NCI-H526 (cell line): ENCODE data around the gene SF3A2.

ENCODE experiments used
- DNase-seq, 2 experiments: peaks; one replicate each; lab custom pipeline; 2025; lab: John Stamatoyannopoulos, UW

SF3A2 gene

DNA sequence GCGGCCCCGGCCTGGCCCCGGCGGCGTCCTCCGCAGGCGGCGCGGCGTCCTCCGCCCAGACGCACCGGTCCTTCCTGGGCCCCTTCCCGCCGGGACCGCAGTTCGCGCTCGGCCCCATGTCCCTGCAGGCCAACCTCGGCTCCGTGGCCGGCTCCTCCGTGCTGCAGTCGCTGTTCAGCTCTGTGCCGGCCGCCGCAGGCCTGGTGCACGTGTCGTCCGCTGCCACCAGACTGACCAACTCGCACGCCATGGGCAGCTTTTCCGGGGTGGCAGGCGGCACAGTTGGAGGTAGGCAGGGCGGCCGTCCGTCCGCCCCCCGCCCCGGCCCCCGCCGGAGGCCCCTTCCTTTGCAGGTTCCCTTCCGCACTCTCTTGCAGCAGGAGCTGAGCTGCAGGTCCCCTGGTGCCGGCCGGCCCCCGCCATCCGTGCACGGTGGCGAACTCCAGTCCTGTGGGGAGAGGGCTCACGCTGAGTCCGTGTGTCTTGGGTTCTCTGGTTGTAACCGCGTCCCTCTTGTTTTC is 9.7 kb upstream of the SF3A2 start:
- no peak for DNase-seq

DNA sequence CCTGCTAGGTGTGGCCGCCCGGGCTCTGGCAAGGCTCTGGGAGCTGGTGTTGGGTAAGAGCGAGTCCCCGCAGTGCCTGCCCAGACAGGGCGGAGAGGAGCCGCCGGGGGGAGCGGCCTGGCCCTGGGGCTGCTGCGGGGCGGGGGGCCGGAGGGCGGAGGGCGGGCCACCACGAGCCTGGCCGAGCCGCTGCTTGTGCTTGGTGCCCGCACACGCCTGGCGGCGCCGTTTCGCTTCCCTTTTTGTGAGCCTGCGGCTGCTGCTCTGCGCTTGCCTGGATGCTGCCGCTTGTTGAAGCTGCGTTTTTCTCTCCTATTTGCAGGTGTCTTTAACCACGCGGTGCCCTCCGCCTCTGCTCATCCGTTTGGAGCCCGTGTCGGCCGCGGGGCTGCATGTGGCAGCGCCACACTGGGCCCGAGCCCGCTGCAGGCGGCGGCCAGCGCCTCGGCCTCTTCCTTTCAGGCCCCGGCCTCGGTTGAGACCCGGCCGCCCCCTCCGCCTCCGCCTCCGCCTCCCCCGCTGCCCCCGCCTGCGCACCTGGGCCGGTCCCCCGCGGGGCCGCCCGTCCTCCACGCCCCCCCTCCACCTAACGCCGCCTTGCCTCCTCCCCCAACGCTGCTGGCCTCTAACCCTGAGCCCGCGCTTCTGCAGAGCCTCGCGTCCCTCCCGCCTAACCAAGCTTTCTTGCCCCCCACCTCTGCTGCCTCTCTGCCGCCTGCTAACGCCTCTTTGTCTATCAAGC is 9.0 kb upstream of the SF3A2 start:
- peak in 1 of 2 experiments; percentile 43 for DNase-seq

DNA sequence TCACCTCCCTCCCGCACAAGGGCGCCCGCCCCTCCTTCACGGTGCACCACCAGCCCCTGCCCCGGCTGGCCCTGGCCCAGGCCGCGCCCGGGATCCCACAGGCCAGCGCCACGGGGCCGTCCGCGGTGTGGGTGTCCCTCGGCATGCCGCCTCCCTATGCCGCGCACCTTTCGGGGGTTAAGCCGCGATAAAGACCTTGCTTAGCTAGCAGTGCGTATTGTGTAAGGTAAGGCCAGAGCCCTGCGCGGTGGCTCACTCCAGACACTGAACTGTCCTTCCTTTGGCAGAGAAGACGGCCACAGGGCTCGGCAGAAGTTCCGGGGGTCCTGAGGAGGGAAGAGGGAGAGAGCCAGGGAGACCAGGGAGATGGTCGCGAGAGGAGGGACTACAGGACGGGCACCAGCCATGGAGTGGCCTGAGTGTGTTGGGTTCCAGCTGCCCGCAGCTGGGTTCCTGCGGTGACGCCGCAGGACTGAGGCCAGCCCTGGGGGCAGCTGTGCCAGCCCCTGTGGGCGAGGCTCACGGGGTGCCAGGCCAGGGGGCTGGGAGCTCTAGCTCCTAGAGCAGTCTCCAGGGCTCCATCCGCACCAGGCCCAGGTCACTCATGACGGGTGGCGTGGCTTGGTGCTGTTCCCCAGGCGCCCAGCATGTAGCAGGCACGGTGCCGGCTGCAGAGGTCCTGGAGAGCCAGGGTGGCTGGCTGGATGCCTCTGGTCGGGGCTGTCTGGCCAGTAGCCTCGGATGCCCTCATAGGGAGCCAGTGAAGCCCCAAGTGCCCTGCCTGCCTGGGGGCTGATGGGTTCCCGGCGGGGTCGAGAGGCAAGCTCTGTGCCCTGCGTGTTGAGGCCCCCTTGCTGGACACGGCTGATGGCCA is 8.2 kb upstream of the SF3A2 start:
- DNase-seq: no peak

- no peak for DNase-seq
These were observed 7.3 kb upstream of the SF3A2 start for GRCh38 chr19:2229103-2230032.

DNA sequence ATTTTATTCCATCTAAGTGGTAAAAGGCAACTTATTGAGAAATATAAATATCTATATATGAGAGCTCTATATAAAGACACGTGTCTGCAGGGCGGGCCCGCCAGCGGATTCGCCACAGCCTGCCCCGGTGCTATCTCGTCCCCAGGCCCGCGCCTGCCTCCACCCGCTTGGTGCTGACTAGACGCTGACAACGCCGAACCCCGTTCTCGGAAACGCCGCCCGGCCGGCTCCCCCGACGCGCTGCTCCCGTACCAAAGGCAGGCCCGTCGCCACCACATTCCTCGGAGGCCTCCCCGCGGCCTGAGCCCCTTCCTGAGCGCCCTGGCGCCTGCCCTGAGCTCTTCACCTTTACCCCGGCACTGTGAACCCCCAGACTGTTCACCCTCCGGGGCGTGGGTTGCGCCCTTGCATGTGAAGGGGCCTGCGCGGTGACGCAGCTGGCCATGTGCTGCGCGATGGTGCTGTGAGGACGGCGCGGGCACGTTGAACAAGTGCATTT is 6.5 kb upstream of the SF3A2 start:
- no peak for DNase-seq

DNA sequence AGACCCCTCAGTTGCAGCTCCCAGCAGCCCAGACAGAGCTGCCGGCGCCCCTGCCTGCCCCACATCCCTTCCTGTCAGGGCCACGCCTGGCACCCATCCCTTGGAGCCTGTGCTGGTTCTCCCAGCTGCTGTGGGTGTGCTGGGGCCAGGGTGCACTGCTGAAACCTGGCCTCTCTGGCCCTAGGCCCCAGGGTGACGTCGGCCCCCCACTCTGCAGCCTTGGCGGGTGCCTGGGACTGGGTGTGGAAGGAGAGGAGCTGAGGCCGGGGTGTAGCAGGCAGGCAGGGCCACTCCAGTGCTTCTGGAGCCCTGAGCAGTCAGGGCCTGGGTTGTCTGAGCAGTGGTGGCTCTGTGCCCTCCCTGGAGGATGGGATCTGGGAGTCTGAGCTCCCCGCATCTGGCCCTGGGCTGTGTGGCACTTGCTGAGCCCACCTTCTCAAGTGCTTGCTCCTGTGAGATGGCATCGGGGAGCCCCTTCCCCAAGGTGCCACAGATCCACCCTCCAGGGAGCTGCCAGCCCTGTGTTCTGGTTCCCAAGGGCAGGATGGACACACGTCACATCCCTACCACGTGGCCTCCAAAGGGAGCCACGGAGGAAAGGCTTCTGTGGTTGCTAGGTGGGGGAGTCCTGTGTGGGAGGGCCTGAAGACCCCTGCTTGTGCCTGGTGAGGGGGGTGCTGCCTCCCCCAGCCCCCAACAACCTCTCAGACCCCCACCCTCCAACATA is 5.7 kb upstream of the SF3A2 start:
- no peak for DNase-seq

GRCh38 chr19:2231621-2232221 is 4.9 kb upstream of the SF3A2 start:
- DNase-seq: no peak

DNA sequence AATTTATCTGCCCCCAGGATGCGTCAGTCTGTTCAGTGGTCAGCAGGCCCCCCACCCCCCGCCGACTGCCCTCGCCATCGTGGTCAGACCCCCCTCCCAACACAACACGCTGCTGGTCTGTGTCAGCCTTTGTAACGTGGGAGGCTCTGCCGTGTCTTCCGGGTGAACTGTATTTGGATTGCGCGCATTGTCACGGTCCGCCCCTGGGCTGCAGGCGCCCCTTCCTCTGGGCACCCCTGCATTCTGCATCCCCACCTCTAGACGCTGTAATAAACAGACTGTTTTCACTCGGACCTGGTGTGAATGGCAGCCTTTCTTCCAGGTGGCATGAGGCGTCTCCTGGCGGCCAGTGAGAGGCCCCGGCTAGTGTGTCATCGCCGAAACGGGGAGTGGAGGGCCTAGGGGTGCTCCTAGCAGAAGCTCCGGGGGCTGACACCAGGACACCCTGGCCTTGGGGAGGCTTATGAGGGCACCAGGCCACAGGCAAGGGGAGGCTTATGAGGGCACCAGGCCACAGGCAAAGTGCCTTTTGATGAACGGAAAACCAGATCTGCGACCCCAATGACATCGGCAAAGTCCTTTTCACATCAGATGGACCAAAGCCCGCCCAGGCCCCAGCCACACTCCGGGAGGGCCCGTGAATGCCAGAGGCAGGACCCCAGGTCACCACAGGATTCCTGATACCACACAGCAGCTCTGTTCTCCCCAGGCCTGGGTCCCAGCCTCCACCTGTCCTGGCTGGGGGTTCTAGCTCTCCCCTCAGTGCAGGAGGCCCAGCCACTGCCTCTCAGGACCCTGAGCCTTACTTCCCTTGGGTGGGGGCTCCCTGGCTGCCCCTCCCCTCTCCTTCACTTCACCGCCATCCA is 4.1 kb upstream of the SF3A2 start:
- no peak for DNase-seq

- DNase-seq: no peak
These were observed 2.9 kb upstream of the SF3A2 start for GRCh38 chr19:2233601-2234280.

DNA sequence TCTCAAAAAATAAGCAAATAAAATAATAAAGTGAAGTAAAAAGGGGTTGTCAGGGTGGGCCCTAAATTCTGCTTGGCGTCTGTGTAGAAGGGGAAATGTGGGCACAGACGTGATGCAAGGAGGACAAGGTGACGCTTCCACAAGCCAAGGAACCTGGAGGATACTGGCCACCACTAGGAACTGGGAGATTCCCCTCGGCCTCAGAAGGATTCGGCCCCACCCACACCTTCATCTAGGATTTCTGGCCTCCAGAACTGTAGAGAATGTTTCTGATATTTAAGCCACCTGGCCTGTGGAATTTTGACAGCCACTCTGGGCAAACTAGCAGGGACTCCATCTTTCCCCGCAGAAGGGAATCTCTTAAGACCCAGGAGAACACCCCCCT is 1.6 kb upstream of the SF3A2 start:
- DNase-seq: no peak

GRCh38 chr19:2235381-2236063 is 1.1 kb upstream of the SF3A2 start:
- peak in 1 of 2 experiments; percentile 56 for DNase-seq

DNA sequence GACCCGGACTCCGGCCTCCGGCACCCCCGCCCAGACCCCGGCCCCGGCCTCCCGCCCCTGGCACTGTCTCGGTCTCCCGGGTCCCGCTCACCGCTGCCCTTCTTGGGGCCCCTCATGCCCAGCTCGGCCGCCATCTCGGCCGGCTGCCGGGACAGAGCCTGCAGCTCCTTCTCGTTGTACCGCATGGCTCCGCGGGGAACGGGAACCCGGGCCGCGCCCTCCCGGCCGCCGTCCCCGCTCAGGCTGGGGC is 635 bp upstream of the SF3A2 start:
- no peak for DNase-seq

- DNase-seq: no peak
These were observed 636 bp downstream of the SF3A2 start for GRCh38 chr19:2237051-2237868.

- DNase-seq: no peak
These were observed 1.2 kb downstream of the SF3A2 start for GRCh38 chr19:2237869-2238153.

- no peak for DNase-seq
These were observed 2.5 kb downstream of the SF3A2 start for GRCh38 chr19:2239173-2239572.

DNA sequence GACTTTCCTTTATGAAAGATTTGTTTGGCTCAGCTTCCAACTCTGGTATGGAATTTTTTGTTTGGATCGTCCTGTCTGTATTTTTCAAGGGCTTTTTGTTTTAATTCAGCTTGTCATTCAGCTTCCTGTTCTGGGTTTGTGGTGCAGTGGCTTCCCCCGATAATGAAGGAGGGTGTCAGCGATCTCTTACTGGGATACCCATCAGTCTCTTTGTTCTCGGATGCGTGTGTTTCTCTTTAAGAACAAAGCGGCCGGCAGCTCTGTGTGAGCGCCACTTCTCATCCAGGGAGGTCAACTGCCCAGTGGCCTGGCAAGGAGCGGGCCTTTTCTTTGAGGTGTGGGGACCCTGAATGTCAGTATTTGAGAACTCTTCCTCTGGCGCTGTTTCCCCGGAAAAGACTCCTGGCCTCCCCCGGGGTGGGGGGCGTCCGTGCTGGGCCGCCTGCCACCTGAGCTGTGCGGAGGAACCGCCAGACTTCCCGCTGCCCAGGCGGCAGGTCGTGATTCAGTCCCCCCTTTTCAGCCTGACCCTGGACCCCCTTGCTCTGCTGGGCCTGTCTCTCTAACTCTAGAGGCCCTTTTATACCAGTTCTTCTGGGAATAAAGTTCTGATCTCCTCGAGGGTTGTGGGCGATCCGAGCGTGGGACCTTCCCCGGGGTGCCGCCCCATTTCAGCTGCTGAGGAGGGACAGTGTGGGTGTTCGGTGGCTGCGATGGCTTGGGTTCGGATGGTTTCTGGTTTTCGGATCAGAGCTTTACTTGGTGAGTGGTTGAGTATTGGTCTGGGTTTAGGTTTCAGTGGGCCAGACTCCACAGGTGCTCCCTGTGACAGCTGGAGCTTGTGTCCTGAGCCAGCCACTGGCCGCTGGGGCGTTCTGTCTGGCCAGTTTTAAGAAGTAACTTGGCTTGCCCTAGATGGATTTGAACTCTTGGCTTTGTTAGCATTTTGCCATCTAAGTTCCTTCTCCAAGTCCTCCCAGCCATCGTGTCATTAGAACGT is 3.4 kb downstream of the SF3A2 start:
- DNase-seq: peak in 1 of 2 experiments; percentile 40
